ENCODE results near the gene PLET1.

Gene PLET1

DNA sequence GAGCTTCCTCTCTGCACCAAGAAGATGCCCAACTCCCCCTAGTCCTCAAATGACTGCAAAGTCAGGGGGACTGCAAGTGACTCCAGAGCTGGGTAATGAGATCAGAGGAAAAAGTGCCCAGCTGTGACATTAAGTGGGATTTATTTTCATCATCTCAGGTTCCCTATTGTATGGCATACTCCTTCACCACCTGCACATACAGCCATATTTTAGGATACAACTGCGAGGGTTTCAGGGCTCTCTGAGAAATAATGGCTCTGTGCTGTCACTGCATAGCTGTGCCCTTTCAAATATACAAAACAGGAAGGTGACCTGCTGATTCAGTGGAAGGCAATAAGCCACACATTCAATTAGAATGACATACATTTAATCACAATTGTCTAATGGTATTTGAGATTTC lies 45.6 kb upstream of the PLET1 start:
- no peak for TF ChIP-seq SIN3A (IDR thresholded peaks at IDR 0.05; ENCODE audit: borderline replicate concordance, insufficient read depth, low read length)
- TF ChIP-seq TAF1 (IDR thresholded peaks at IDR 0.05; ENCODE audit: borderline replicate concordance, insufficient read depth, low read length): no peak
- no peak for TF ChIP-seq POLR2AphosphoS5 (IDR thresholded peaks at IDR 0.05; ENCODE audit: low read depth, low read length)
- TF ChIP-seq, protein P1, sequence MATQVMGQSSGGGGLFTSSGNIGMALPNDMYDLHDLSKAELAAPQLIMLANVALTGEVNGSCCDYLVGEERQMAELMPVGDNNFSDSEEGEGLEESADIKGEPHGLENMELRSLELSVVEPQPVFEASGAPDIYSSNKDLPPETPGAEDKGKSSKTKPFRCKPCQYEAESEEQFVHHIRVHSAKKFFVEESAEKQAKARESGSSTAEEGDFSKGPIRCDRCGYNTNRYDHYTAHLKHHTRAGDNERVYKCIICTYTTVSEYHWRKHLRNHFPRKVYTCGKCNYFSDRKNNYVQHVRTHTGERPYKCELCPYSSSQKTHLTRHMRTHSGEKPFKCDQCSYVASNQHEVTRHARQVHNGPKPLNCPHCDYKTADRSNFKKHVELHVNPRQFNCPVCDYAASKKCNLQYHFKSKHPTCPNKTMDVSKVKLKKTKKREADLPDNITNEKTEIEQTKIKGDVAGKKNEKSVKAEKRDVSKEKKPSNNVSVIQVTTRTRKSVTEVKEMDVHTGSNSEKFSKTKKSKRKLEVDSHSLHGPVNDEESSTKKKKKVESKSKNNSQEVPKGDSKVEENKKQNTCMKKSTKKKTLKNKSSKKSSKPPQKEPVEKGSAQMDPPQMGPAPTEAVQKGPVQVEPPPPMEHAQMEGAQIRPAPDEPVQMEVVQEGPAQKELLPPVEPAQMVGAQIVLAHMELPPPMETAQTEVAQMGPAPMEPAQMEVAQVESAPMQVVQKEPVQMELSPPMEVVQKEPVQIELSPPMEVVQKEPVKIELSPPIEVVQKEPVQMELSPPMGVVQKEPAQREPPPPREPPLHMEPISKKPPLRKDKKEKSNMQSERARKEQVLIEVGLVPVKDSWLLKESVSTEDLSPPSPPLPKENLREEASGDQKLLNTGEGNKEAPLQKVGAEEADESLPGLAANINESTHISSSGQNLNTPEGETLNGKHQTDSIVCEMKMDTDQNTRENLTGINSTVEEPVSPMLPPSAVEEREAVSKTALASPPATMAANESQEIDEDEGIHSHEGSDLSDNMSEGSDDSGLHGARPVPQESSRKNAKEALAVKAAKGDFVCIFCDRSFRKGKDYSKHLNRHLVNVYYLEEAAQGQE (IDR thresholded peaks at IDR 0.05; ENCODE audit: insufficient read depth in 1 of 2, low read depth in 2 of 2, low read length in 2 of 2): no peak
- no peak for TF ChIP-seq FOXP2 (optimal IDR thresholded peaks at IDR 0.05; ENCODE audit: borderline replicate concordance, extremely low read depth, extremely low read length, insufficient read depth)

DNA sequence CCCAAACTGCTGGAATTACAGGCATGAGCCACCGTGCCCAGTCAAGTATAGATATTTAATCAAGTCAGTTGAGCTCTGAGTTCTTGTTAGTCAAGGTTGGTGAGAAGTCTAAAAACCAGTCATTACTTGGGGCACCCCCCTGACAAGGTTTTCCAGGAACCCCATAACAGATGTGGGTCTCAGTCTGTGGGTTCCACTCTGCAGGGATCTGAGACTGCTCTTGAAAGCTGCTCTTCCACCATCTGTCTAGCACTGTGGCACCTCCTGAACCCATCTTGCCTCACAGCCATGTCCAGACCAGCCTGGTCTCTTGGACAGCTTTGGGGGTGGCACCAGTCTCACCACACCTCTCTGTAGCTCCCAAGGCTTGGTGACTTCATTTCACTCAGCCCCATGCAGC lies 44.3 kb upstream of the PLET1 start:
- TF ChIP-seq, protein P1 (IDR thresholded peaks at IDR 0.05; ENCODE audit: insufficient read depth in 1 of 2, low read depth in 2 of 2, low read length in 2 of 2): no peak
- TF ChIP-seq TAF1 (IDR thresholded peaks at IDR 0.05; ENCODE audit: borderline replicate concordance, insufficient read depth, low read length) (no peak), FOXP2 (optimal IDR thresholded peaks at IDR 0.05; ENCODE audit: borderline replicate concordance, extremely low read depth, extremely low read length, insufficient read depth) (no peak), SIN3A (IDR thresholded peaks at IDR 0.05; ENCODE audit: borderline replicate concordance, insufficient read depth, low read length) (no peak), POLR2AphosphoS5 (IDR thresholded peaks at IDR 0.05; ENCODE audit: low read depth, low read length) (no peak)

DNA sequence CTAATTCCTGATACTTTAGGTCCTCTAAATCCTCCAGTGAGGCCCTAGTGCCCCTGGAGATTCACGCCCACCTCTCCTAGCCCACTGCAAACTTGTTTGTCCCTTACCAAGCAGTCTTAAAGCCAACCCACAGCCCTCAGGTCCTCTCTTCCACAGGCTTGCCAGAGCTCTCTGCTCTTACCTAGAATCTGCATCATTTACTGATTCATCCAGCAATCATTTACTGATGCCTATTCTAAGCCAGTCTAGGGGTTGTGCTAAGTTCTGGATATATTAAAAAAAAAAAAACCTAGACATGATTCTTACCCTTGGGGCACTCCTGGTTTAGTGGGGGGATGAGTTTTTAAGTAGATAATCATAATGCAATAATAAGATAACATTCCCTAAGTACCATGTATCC lies 43.0 kb upstream of the PLET1 start:
- no peak for TF ChIP-seq SIN3A (IDR thresholded peaks at IDR 0.05; ENCODE audit: borderline replicate concordance, insufficient read depth, low read length)
- TF ChIP-seq, protein P1 (IDR thresholded peaks at IDR 0.05; ENCODE audit: insufficient read depth in 1 of 2, low read depth in 2 of 2, low read length in 2 of 2): no peak
- TF ChIP-seq TAF1 (IDR thresholded peaks at IDR 0.05; ENCODE audit: borderline replicate concordance, insufficient read depth, low read length): no peak
- TF ChIP-seq FOXP2 (optimal IDR thresholded peaks at IDR 0.05; ENCODE audit: borderline replicate concordance, extremely low read depth, extremely low read length, insufficient read depth): no peak
- no peak for TF ChIP-seq POLR2AphosphoS5 (IDR thresholded peaks at IDR 0.05; ENCODE audit: low read depth, low read length)

DNA sequence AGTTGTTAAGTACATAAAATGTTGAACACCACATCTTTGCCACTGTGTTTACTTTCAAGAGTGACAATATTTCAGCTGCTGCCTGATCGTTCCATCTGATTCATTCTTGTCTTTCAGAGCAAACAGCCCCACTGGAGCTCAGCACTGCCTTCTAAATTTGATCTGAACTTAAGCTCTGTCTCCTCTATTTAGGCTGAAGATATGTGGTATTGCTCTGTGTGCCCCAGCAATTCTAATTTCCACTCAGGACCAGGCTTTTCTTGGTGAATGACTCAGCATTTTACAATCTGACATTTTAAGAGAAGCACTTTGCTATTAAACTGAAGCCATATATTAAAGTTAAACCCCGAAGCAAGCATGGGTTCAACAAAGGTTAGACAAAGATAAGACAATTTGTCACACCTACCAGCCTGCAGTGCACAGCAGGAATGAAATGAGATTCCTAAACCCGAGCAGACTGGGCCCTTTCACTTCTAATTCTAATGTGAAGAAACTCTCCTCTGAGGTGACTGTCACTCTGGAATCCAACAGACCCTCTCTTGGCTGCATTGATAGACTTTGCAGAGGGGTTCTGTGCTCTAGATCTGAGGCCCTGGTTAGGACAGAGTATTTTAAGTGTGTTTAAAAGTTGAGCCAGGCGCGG lies 41.7 kb upstream of the PLET1 start:
- TF ChIP-seq FOXP2 (optimal IDR thresholded peaks at IDR 0.05; ENCODE audit: borderline replicate concordance, extremely low read depth, extremely low read length, insufficient read depth) (no peak), POLR2AphosphoS5 (IDR thresholded peaks at IDR 0.05; ENCODE audit: low read depth, low read length) (no peak), SIN3A (IDR thresholded peaks at IDR 0.05; ENCODE audit: borderline replicate concordance, insufficient read depth, low read length) (no peak), TAF1 (IDR thresholded peaks at IDR 0.05; ENCODE audit: borderline replicate concordance, insufficient read depth, low read length) (no peak)
- TF ChIP-seq, protein P1 (IDR thresholded peaks at IDR 0.05; ENCODE audit: insufficient read depth in 1 of 2, low read depth in 2 of 2, low read length in 2 of 2): no peak

Data from PFSK-1 (cell line).